Left lung (tissue), 10 donors: ENCODE data around the gene EMILIN3. TPM values are rescaled to one million over a fixed set of nuclear protein-coding genes. Genes with fewer than 3 reads are reported as not detected.

Source experiments
- ATAC-seq: fragments of 200-7000 bp; cut with Tn5 transposase; one replicate; pipeline ENCODE4 v1.9.1; 2020; ENCODE audit warnings: moderate library complexity
- DNase-seq, 4 donors: peaks; one replicate each; pipeline ENCODE4 v3.0.0-alpha.2; 2013 to 2020
- H3K27ac ChIP-seq, 2 donors: fragments of 200-600 bp; sonication (generic) in 1 of 2; one replicate each; pipeline versions ENCODE4 v1.5.0 to v1.8.0; 2020 to 2021
- H3K27me3 ChIP-seq, 2 donors: fragments of 200-600 bp; sonication (generic) in 1 of 2; one replicate each; pipeline versions ENCODE4 v1.5.0 to v1.8.0; 2020 to 2021
- H3K36me3 ChIP-seq, 2 donors: fragments of 200-600 bp; sonication (generic) in 1 of 2; one replicate each; pipeline versions ENCODE4 v1.5.0 to v1.8.0; 2020 to 2021
- H3K4me1 ChIP-seq, 2 donors: fragments of 200-600 bp; one replicate each; pipeline ENCODE4 v1.8.0; 2021
- H3K4me3 ChIP-seq, 2 donors: fragments of 200-600 bp; sonication (generic) in 1 of 2; one replicate each; pipeline versions ENCODE4 v1.5.0 to v1.8.0; 2020 to 2021; ENCODE audit warnings: mild to moderate bottlenecking in 1 of 2
- H3K9me3 ChIP-seq, 2 donors: fragments of 200-600 bp; sonication (generic) in 1 of 2; one replicate each; pipeline versions ENCODE4 v1.5.0 to v1.8.0; 2020 to 2021
- intact Hi-C, 2 donors: fragments of 100-400 bp; cut with DNase I; formaldehyde crosslinking; loops; one replicate each; pipeline versions ENCODE4 v1.11.2 to v1.14.2; 2022
- polyA plus RNA-seq, 6 donors: library from polyadenylated mRNA; unstranded; fragments of 120-200 nt; gene quantifications; one replicate each; pipeline ENCODE4 v1.2.1, GENCODE V29; 2013; ENCODE audit not compliant: insufficient read length in 6 of 6
- total RNA-seq, 2 donors: library from RNA; stranded (reverse); fragmentation: NEBNext Ultra II Directional; extraction: Animal tissue kit (Norgen Biotek cat#: 25700); gene quantifications; one replicate each; pipeline ENCODE4 v1.2.1, GENCODE V29; 2021
- TF ChIP-seq, protein P1 (sequence below), 2 donors: fragments of 200-600 bp; sonication (generic) in 1 of 2; IDR thresholded peaks; one replicate each; pipeline versions ENCODE4 v1.5.0 to v1.8.0; 2021; ENCODE audit warnings: antibody characterized with exemption in 2 of 2
- donor health status: DM: no; HTN: yes; CAD: no.
- donor health status: DM: no; HTN: no; CAD: no.

Gene EMILIN3
- total and polyA plus RNA-seq, 8 donors = 0.08 to 2.5 (median 2.0) TPM

DNA sequence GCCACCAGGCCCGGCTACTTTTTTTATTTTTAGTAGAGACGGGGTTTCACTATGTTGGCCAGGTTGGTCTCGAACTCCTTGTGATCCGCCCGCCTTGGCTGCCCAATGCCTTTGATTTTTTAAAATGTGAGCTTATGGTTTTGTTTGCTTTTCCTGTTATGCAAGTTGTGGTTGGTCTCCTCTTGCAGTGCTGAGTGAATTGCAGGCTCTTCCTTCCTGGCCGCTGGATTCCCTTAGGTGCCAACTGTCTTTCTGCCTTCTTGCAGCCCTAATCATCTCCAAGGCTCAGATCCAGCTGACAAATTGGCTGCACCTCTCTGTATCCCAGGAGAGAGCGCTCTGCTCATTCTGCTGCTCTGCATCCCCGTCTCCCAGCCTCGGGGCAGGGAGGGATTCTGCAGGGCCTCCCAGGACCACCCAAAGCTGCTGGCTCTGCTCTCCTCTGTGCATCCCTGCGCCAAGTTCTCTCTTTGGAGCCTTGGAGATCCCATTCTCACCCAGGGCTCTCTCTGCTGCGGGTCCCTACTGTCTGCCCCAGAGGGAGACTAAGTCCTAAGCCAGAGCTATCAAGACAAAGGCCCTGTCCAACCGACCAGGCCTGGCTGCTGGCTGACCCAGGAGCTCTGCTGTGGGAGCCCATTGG, 14.1 kb upstream of the EMILIN3 start:
- H3K4me3 ChIP-seq = no peak overlapping the region
- H3K27me3 ChIP-seq = peaks cover 0 to 31% of the 10 kb centered on the region in 2 donors
- H3K36me3 ChIP-seq = no peaks in the 10 kb centered on the region
- ATAC-seq (no peak), DNase-seq (no peak)
- H3K4me1 ChIP-seq = no peaks in the 10 kb centered on the region
- TF ChIP-seq, protein P1, sequence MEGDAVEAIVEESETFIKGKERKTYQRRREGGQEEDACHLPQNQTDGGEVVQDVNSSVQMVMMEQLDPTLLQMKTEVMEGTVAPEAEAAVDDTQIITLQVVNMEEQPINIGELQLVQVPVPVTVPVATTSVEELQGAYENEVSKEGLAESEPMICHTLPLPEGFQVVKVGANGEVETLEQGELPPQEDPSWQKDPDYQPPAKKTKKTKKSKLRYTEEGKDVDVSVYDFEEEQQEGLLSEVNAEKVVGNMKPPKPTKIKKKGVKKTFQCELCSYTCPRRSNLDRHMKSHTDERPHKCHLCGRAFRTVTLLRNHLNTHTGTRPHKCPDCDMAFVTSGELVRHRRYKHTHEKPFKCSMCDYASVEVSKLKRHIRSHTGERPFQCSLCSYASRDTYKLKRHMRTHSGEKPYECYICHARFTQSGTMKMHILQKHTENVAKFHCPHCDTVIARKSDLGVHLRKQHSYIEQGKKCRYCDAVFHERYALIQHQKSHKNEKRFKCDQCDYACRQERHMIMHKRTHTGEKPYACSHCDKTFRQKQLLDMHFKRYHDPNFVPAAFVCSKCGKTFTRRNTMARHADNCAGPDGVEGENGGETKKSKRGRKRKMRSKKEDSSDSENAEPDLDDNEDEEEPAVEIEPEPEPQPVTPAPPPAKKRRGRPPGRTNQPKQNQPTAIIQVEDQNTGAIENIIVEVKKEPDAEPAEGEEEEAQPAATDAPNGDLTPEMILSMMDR (IDR thresholded peaks at IDR 0.05) = no peak
- no peaks in the 10 kb centered on the region for H3K9me3 ChIP-seq
- intact Hi-C loops = no loop called here
- no peak overlapping the region for H3K27ac ChIP-seq

DNA sequence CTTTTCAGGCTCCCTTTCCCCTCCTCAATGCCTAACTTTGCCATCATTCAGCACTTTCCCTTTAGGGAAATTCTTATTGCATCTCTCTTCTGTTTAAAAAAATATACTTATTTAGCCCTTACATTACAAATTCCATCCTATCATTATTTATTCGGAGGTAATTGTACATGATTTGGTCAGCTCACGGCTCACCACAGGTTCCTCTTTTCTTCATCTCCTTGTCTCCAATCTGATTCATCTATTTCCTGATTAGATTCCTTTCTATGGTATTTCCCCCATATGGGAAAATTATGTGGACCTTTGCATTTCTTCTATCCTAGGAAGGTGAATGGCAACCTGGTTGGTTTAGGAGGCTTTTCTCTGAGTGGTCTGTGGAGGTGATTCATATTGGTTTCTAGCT, 12.9 kb upstream of the EMILIN3 start:
- TF ChIP-seq, protein P1 (IDR thresholded peaks at IDR 0.05) = no peak
- H3K9me3 ChIP-seq = no peaks in the 10 kb centered on the region

DNA sequence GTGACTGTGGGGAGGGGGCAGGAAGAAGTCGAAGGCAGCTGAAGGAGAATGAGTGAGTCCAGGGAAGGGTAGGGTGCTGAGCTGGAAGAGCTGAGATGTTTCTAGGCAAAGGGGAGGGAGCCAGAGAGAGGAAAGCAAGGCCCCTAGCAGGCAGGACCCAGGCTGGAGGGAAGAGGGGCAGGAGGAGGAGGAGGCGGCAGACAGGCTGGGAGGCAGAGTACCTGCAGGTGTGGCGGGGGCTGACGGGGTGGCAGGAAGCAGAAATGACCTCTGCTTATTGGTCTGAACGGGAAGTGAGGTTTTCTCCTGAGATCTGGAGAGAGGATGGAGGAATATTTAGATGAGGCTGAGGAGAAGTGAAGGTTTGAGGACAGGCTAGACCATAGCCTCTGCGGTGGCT, 10.7 kb upstream of the EMILIN3 start:
- intact Hi-C loops = no loop called here
- no peaks in the 10 kb centered on the region for H3K4me1 ChIP-seq

More for the DNA sequence above, 12.9 kb upstream of the EMILIN3 start:
- DNase-seq (no peak), ATAC-seq (no peak)
- Histone ChIP-seq H3K27me3 (peaks cover 0 to 33% of the 10 kb centered on the region in 2 donors), H3K4me1 (no peaks in the 10 kb centered on the region), H3K4me3 (no peak overlapping the region), H3K27ac (no peak overlapping the region), H3K36me3 (no peaks in the 10 kb centered on the region)
- intact Hi-C loops = no loop called here

DNA sequence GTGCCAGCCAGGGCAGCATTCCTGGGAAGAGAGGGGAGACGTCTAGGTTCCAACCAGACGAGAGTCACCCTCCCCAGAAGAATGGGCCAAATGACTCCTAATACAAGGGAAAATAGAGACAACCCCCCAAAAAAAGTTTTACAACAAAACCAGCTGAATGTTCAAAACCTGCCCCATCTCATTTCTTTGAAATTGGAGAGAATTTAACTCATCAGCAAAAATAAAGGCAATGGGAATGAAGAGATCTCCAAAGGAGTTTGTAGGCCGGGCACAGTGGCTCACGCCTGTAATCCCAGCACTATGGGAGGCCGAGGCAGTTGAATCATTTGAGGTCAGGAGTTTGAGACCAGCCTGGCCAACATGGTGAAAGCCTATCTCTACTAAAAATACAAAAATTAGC, 9.7 kb upstream of the EMILIN3 start:
- peaks cover 0 to 35% of the 10 kb centered on the region in 2 donors for H3K27me3 ChIP-seq
- H3K27ac ChIP-seq = no peak overlapping the region
- no peaks in the 10 kb centered on the region for H3K4me1 ChIP-seq
- peaks cover 0 to 8% of the 10 kb centered on the region in 2 donors for H3K9me3 ChIP-seq
- TF ChIP-seq, protein P1 (IDR thresholded peaks at IDR 0.05) = no peak
- H3K4me3 ChIP-seq = no peak overlapping the region
- ATAC-seq = no peak
- DNase-seq = no peak
- intact Hi-C loops = no loop called here
- no peaks in the 10 kb centered on the region for H3K36me3 ChIP-seq

More for the DNA sequence above, 10.7 kb upstream of the EMILIN3 start:
- ATAC-seq (no peak), DNase-seq (no peak)
- Histone ChIP-seq H3K27me3 (peaks cover 0 to 40% of the 10 kb centered on the region in 2 donors), H3K27ac (no peak overlapping the region), H3K9me3 (peaks cover 0 to 1% of the 10 kb centered on the region in 2 donors), H3K4me3 (no peak overlapping the region), H3K36me3 (no peaks in the 10 kb centered on the region)
- TF ChIP-seq, protein P1 (IDR thresholded peaks at IDR 0.05) = no peak

DNA sequence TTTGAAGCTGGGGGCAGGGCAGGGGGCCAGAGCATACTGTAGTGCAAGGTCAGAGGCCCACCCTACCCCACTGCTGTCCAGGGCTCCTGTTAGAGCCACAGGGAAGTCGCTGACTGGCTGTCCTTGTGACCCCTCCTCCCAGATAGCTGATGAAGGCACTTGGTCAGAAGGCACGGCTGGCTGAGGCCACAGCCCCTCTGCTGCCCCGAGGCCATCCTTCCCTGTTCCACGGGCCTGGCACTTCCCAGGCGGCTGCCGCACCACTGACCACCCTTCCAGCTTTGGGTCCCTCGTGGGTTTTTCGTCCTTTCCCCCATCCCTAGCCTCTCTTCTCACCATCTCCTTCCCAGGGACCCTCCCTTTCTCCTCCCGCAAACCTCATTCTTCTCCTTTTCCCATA, 9.2 kb upstream of the EMILIN3 start:
- ATAC-seq (no peak), DNase-seq (no peak)
- intact Hi-C loops = no loop called here

More for the DNA sequence above, 9.2 kb upstream of the EMILIN3 start:
- H3K9me3 ChIP-seq = peaks cover 0 to 13% of the 10 kb centered on the region in 2 donors
- no peak overlapping the region for H3K4me3 ChIP-seq
- TF ChIP-seq, protein P1 (IDR thresholded peaks at IDR 0.05) = no peak
- H3K27ac ChIP-seq = no peak overlapping the region
- H3K4me1 ChIP-seq = no peaks in the 10 kb centered on the region
- H3K36me3 ChIP-seq = no peaks in the 10 kb centered on the region
- H3K27me3 ChIP-seq = peaks cover 0 to 35% of the 10 kb centered on the region in 2 donors
